GM12892 (cell line): ENCODE results near the gene RCOR1.

Source experiments
- POLR2A ChIP-seq: IDR thresholded peaks from 2 replicates; pipeline ENCODE4 v1.6.1; 2011; ENCODE audit warnings: low read depth, low read length, control low read depth
- POLR2AphosphoS5 ChIP-seq: IDR thresholded peaks from 2 replicates; pipeline ENCODE4 v1.6.1; 2011; ENCODE audit warnings: low read depth, low read length, control low read depth
- TAF1 ChIP-seq: IDR thresholded peaks from 2 replicates; pipeline ENCODE4 v1.6.1; 2011; ENCODE audit warnings: low read depth, mild to moderate bottlenecking, control low read depth, low read length, borderline replicate concordance

DNA sequence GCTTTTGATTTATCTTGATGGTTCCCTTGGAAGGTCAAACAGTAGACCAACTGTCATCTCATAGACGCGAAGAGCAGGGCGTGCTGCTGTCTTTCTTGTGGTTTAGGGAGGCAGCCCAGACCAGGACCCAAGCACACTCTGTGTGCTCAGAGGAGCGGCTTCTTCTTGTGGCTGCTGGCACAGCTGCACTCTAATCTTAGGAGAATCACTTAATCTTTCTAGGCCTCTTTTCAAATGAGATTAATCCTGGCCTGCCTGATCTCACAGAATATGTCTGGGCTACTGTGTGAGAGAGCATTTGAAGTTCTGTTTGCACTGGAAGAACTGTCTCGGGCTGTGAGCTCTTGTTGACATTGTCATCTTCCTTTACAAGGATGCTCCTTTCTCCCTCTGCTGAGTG, 124.8 kb downstream of the RCOR1 start:
- TF ChIP-seq POLR2A: no peak
- TF ChIP-seq POLR2AphosphoS5: no peak
- no peak for TF ChIP-seq TAF1
